Caco-2 (cell line): Measurements from ENCODE around the gene CTNNA2. TPM values are rescaled to one million over a fixed set of nuclear protein-coding genes. Genes with fewer than 3 reads are reported as not detected.

ENCODE experiments used
- BruUV-seq: library from RNA; stranded (reverse); fragments of 400-500 nt; replicated peaks from 2 replicates; lab custom pipeline; 2021; lab: Mats Ljungman, UMichigan
- CTCF ChIA-PET: fragments of 300-600 bp; sonication (Branson Sonifier 250); formaldehyde crosslinking; loops from one replicate; lab custom pipeline; 2022; ENCODE audit warnings: antibody characterized with exemption; lab: Charles Lee
- POLR2A ChIA-PET: fragments of 300-600 bp; sonication (Branson Sonifier 250); formaldehyde crosslinking; loops from one replicate; lab custom pipeline; 2022; ENCODE audit warnings: antibody characterized with exemption; lab: Charles Lee
- DNase-seq, 2 experiments: peaks; one replicate each; pipeline versions ENCODE4 v3.0.0 to v3.0.0-alpha.2; 2020 to 2022
- H3K27me3 ChIP-seq: replicated peaks from 2 replicates; pipeline ENCODE4 v1.6.0; 2011; ENCODE audit warnings: low read length; ENCODE audit not compliant: control insufficient read depth, insufficient read depth
- H3K36me3 ChIP-seq: 2 replicates; pipeline ENCODE4 v1.5.1; 2011; ENCODE audit warnings: low read length; ENCODE audit not compliant: control insufficient read depth, insufficient read depth
- H3K4me1 ChIP-seq: fragments of 250-450 bp; sonication (Bioruptor Pico); 2 replicates; pipeline ENCODE4 v1.5.1; 2020; ENCODE audit warnings: mild to moderate bottlenecking
- H3K4me3 ChIP-seq: 2 replicates; pipeline ENCODE4 v1.5.1; 2011; ENCODE audit warnings: low read depth, mild to moderate bottlenecking, control low read depth, low read length
- H3K9me3 ChIP-seq: fragments of 250-450 bp; sonication (Bioruptor Pico); 2 replicates; pipeline ENCODE4 v1.5.1; 2020; ENCODE audit warnings: mild to moderate bottlenecking, moderate library complexity
- H3K27ac Mint-ChIP-seq: one replicate; pipeline ENCODE4 v1.8.0; 2022; ENCODE audit warnings: mixed read lengths; ENCODE audit not compliant: unreplicated experiment
- H3K27me3 Mint-ChIP-seq: one replicate; pipeline ENCODE4 v1.8.0; 2022; ENCODE audit warnings: mixed read lengths; ENCODE audit not compliant: insufficient read depth, unreplicated experiment
- H3K36me3 Mint-ChIP-seq: one replicate; pipeline ENCODE4 v1.8.0; 2022; ENCODE audit warnings: mild to moderate bottlenecking, mixed read lengths; ENCODE audit not compliant: insufficient read depth, unreplicated experiment
- H3K4me1 Mint-ChIP-seq: one replicate; pipeline ENCODE4 v1.8.0; 2022; ENCODE audit warnings: low read depth, mixed read lengths; ENCODE audit not compliant: unreplicated experiment
- H3K4me3 Mint-ChIP-seq: one replicate; pipeline ENCODE4 v1.8.0; 2022; ENCODE audit warnings: mild to moderate bottlenecking, moderate library complexity, mixed read lengths; ENCODE audit not compliant: unreplicated experiment
- H3K9me3 Mint-ChIP-seq: one replicate; pipeline ENCODE4 v1.8.0; 2022; ENCODE audit warnings: mixed read lengths; ENCODE audit not compliant: unreplicated experiment
- CTCF ChIP-seq, 2 experiments: fragments of 200-600 bp in 1 of 2; IDR thresholded peaks; 1 replicate in 1 of 2; 2 replicates in 1 of 2; pipeline versions ENCODE4 v1.5.1 to v1.8.0; 2011 to 2022; ENCODE audit warnings: antibody characterized with exemption in 1 of 2, control low read depth in 1 of 2, inconsistent platforms in 1 of 2, low read depth in 1 of 2, low read length in 1 of 2, mild to moderate bottlenecking in 1 of 2, moderate library complexity in 1 of 2; ENCODE audit not compliant: insufficient read depth in 1 of 2, severe bottlenecking in 1 of 2, unreplicated experiment in 1 of 2
- intact Hi-C: fragments of 100-400 bp; cut with micrococcal nuclease; formaldehyde crosslinking; loops from one replicate; pipeline ENCODE4 v1.10.0; 2022; ENCODE audit not compliant: unreplicated experiment
- total RNA-seq: library from RNA; stranded (reverse); gene quantifications from 2 replicates; pipeline ENCODE4 v1.2.3, GENCODE V29; 2022

Gene CTNNA2
- total RNA-seq, 1 experiment from 2014 or later = not detected

- H3K9me3 Mint-ChIP-seq = no peaks in the 10 kb centered on the region
- H3K27me3 Mint-ChIP-seq = peaks cover 13% of the 10 kb centered on the region
- Histone ChIP-seq H3K4me3 (no peak overlapping the region), H3K9me3 (no peaks in the 10 kb centered on the region), H3K4me1 (no peaks in the 10 kb centered on the region), H3K36me3 (no peaks in the 10 kb centered on the region), H3K27me3 (no peaks in the 10 kb centered on the region)
- intact Hi-C loops = loop anchor here (5.0 kb wide), 1 partner anchor 534 kb away; no protein-coding TSS in a partner anchor
- H3K36me3 Mint-ChIP-seq = no peaks in the 10 kb centered on the region
- ChIA-PET POLR2A (no interaction called here), CTCF (no interaction called here)
- BruUV-seq = no TSS peak
- no peak for DNase-seq
- no peak for TF ChIP-seq CTCF (IDR thresholded peaks at IDR 0.05; ENCODE audit: insufficient read depth in 1 of 2, low read depth in 1 of 2, low read length in 1 of 2, severe bottlenecking in 1 of 2, unreplicated experiment in 1 of 2)
- no peaks in the 10 kb centered on the region for H3K4me1 Mint-ChIP-seq
- no peak overlapping the region for H3K4me3 Mint-ChIP-seq
- H3K27ac Mint-ChIP-seq = no peak overlapping the region
Measured at GRCh38 chr2:79861059-79861374, 348.2 kb downstream of the CTNNA2 start.

GRCh38 chr2:79862756-79863155 lies 349.9 kb downstream of the CTNNA2 start:
- H3K4me3 Mint-ChIP-seq = no peak overlapping the region
- DNase-seq = no peak
- POLR2A ChIA-PET = no interaction called here
- CTCF ChIA-PET = interaction anchor here (0.5 kb wide), 1 partner anchor 475 kb away, joined by 4 read pairs; no protein-coding TSS in a partner anchor
- Histone ChIP-seq H3K9me3 (no peaks in the 10 kb centered on the region), H3K4me1 (no peaks in the 10 kb centered on the region), H3K27me3 (no peaks in the 10 kb centered on the region), H3K4me3 (no peak overlapping the region), H3K36me3 (no peaks in the 10 kb centered on the region)
- BruUV-seq = no TSS peak
- TF ChIP-seq CTCF (IDR thresholded peaks at IDR 0.05; ENCODE audit: insufficient read depth in 1 of 2, low read depth in 1 of 2, low read length in 1 of 2, severe bottlenecking in 1 of 2, unreplicated experiment in 1 of 2) = no peak
- peaks cover 11% of the 10 kb centered on the region for H3K27me3 Mint-ChIP-seq
- intact Hi-C loops = loop anchor here (5.0 kb wide), 1 partner anchor 535 kb away; no protein-coding TSS in a partner anchor
- H3K27ac Mint-ChIP-seq = no peak overlapping the region
- no peaks in the 10 kb centered on the region for H3K36me3 Mint-ChIP-seq
- no peaks in the 10 kb centered on the region for H3K4me1 Mint-ChIP-seq
- no peaks in the 10 kb centered on the region for H3K9me3 Mint-ChIP-seq

- Histone ChIP-seq H3K27me3 (no peaks in the 10 kb centered on the region), H3K4me3 (no peak overlapping the region), H3K4me1 (no peaks in the 10 kb centered on the region), H3K9me3 (no peaks in the 10 kb centered on the region), H3K36me3 (no peaks in the 10 kb centered on the region)
- no peak overlapping the region for H3K27ac Mint-ChIP-seq
- intact Hi-C loops = no loop called here
- no peak for DNase-seq
- H3K4me3 Mint-ChIP-seq = no peak overlapping the region
- TF ChIP-seq CTCF (IDR thresholded peaks at IDR 0.05; ENCODE audit: insufficient read depth in 1 of 2, low read depth in 1 of 2, low read length in 1 of 2, severe bottlenecking in 1 of 2, unreplicated experiment in 1 of 2) = no peak
- no peaks in the 10 kb centered on the region for H3K36me3 Mint-ChIP-seq
- CTCF ChIA-PET = no interaction called here
- no peaks in the 10 kb centered on the region for H3K9me3 Mint-ChIP-seq
- H3K4me1 Mint-ChIP-seq = no peaks in the 10 kb centered on the region
- POLR2A ChIA-PET = no interaction called here
- no TSS peak for BruUV-seq
- H3K27me3 Mint-ChIP-seq = peaks cover 11% of the 10 kb centered on the region
Measured at GRCh38 chr2:79872656-79873055, 359.8 kb downstream of the CTNNA2 start.
